ENCODE results near the gene CNP. TPM values are rescaled to one million over a fixed set of nuclear protein-coding genes. Genes with fewer than 3 reads are reported as not detected.
A peak's percentile ranks its signal among the peaks of the same experiment; 100 is the strongest.

Gene CNP
- total RNA-seq, 1 donor from 2014 or later, result 25.1 TPM

- H3K4me1 ChIP-seq (ENCODE audit: control insufficient read depth in 3 of 3, insufficient read depth in 3 of 3, low read length in 3 of 3), result no peaks in the 10 kb centered on the region
- no peak overlapping the region for H3K4me3 ChIP-seq (ENCODE audit: low read length in 3 of 3)
- H3K36me3 ChIP-seq (ENCODE audit: control insufficient read depth in 3 of 3, insufficient read depth in 3 of 3, low read length in 3 of 3), result peaks cover 42 to 62% (median 57%) of the 10 kb centered on the region in 3 donors
- no peaks in the 10 kb centered on the region for H3K27me3 ChIP-seq (ENCODE audit: control insufficient read depth in 3 of 3, insufficient read depth in 3 of 3, low read length in 3 of 3)
- no peak overlapping the region for H3K9ac ChIP-seq (ENCODE audit: low read depth in 1 of 3, low read length in 3 of 3)
- no peaks in the 10 kb centered on the region for H3K9me3 ChIP-seq (ENCODE audit: control insufficient read depth in 3 of 3, low read length in 3 of 3)
- no peak overlapping the region for H3K27ac ChIP-seq (ENCODE audit: low read depth, low read length)
Measured at GRCh38 chr17:41982026-41982760, 15.6 kb downstream of the CNP start.

DNA sequence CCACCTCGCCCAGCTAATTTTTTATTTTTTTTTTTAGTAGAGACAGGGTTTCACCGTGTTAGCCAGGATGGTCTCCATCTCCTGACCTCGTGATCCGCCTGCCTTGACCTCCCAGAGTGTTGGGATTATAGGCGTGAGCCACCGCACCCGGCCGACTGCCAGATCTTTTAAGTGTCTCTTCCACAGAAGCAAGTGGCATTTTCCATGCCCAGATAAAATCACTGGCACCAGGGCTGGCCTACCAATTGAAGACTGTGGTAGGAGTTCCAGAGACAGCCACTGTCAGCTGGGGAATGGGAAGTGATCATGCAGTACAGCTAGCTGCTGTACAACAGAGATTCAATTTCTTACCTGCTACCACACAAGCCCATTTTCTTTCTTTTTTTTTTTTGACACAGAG is 17.9 kb downstream of the CNP start:
- H3K36me3 ChIP-seq (ENCODE audit: control insufficient read depth in 3 of 3, insufficient read depth in 3 of 3, low read length in 3 of 3), result peaks cover 50 to 70% (median 69%) of the 10 kb centered on the region in 3 donors
- no peak overlapping the region for H3K27ac ChIP-seq (ENCODE audit: low read depth, low read length)
- no peaks in the 10 kb centered on the region for H3K9me3 ChIP-seq (ENCODE audit: control insufficient read depth in 3 of 3, low read length in 3 of 3)
- no peaks in the 10 kb centered on the region for H3K27me3 ChIP-seq (ENCODE audit: control insufficient read depth in 3 of 3, insufficient read depth in 3 of 3, low read length in 3 of 3)
- no peak overlapping the region for H3K9ac ChIP-seq (ENCODE audit: low read depth in 1 of 3, low read length in 3 of 3)
- no peak overlapping the region for H3K4me3 ChIP-seq (ENCODE audit: low read length in 3 of 3)
- no peaks in the 10 kb centered on the region for H3K4me1 ChIP-seq (ENCODE audit: control insufficient read depth in 3 of 3, insufficient read depth in 3 of 3, low read length in 3 of 3)

DNA sequence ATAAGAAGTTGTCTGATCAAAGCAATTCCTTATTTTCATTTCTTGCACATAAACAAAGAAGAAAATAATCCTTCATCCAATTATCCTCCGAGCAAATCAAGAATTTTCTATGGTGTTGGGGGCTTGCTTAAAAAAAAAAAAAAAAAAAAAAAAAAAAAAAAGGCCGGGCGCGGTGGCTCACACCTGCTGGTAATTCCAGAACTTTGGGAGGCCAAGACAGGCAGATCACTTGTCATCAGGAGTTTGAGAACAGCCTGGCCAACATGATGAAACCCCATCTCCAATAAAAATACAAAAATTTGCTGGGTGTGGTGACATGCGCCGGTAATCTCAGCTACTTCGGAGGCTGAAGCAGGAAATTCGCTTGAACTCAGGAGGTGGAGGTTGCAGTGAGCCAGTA is 19.3 kb downstream of the CNP start:
- Histone ChIP-seq H3K4me3 (ENCODE audit: low read length in 3 of 3) (no peak overlapping the region), H3K9me3 (ENCODE audit: control insufficient read depth in 3 of 3, low read length in 3 of 3) (no peaks in the 10 kb centered on the region), H3K27me3 (ENCODE audit: control insufficient read depth in 3 of 3, insufficient read depth in 3 of 3, low read length in 3 of 3) (no peaks in the 10 kb centered on the region), H3K9ac (ENCODE audit: low read depth in 1 of 3, low read length in 3 of 3) (no peak overlapping the region), H3K27ac (ENCODE audit: low read depth, low read length) (no peak overlapping the region), H3K36me3 (ENCODE audit: control insufficient read depth in 3 of 3, insufficient read depth in 3 of 3, low read length in 3 of 3) (peaks cover 56 to 74% (median 70%) of the 10 kb centered on the region in 3 donors), H3K4me1 (ENCODE audit: control insufficient read depth in 3 of 3, insufficient read depth in 3 of 3, low read length in 3 of 3) (no peaks in the 10 kb centered on the region)

DNA sequence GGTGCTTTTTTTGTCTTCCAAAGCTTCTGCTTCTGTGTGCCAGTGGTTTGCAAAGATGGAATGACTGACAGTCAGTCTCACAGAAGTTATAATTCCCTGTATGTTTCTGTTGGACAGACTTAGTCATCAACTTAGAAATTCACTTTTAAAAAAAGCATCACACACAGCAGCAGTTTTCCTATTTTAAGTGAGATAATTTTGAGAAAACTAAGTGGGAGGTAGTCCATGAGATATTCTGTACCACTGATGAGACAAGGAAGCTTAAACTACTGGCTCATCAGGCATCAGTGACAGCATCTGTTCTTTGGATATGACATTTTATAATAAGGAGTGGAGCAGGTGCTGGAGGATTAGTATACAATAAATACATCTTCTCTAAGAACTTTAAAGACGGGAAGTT is 20.0 kb downstream of the CNP start:
- no peaks in the 10 kb centered on the region for H3K27me3 ChIP-seq (ENCODE audit: control insufficient read depth in 3 of 3, insufficient read depth in 3 of 3, low read length in 3 of 3)
- H3K36me3 ChIP-seq (ENCODE audit: control insufficient read depth in 3 of 3, insufficient read depth in 3 of 3, low read length in 3 of 3), result peaks cover 56 to 73% (median 70%) of the 10 kb centered on the region in 3 donors
- H3K4me3 ChIP-seq (ENCODE audit: low read length in 3 of 3), result no peak overlapping the region
- no peak overlapping the region for H3K27ac ChIP-seq (ENCODE audit: low read depth, low read length)
- H3K9me3 ChIP-seq (ENCODE audit: control insufficient read depth in 3 of 3, low read length in 3 of 3), result no peaks in the 10 kb centered on the region
- no peak overlapping the region for H3K9ac ChIP-seq (ENCODE audit: low read depth in 1 of 3, low read length in 3 of 3)
- H3K4me1 ChIP-seq (ENCODE audit: control insufficient read depth in 3 of 3, insufficient read depth in 3 of 3, low read length in 3 of 3), result peaks cover 0 to under 1% (median 0%) of the 10 kb centered on the region in 3 donors

GRCh38 chr17:41987642-41988041 is 21.0 kb downstream of the CNP start:
- Histone ChIP-seq H3K27ac (ENCODE audit: low read depth, low read length) (no peak overlapping the region), H3K9me3 (ENCODE audit: control insufficient read depth in 3 of 3, low read length in 3 of 3) (no peaks in the 10 kb centered on the region), H3K9ac (ENCODE audit: low read depth in 1 of 3, low read length in 3 of 3) (no peak overlapping the region), H3K36me3 (ENCODE audit: control insufficient read depth in 3 of 3, insufficient read depth in 3 of 3, low read length in 3 of 3) (peaks cover 50 to 73% (median 66%) of the 10 kb centered on the region in 3 donors), H3K4me3 (ENCODE audit: low read length in 3 of 3) (no peak overlapping the region), H3K4me1 (ENCODE audit: control insufficient read depth in 3 of 3, insufficient read depth in 3 of 3, low read length in 3 of 3) (peaks cover 3 to 8% (median 3%) of the 10 kb centered on the region in 3 donors), H3K27me3 (ENCODE audit: control insufficient read depth in 3 of 3, insufficient read depth in 3 of 3, low read length in 3 of 3) (no peaks in the 10 kb centered on the region)

DNA sequence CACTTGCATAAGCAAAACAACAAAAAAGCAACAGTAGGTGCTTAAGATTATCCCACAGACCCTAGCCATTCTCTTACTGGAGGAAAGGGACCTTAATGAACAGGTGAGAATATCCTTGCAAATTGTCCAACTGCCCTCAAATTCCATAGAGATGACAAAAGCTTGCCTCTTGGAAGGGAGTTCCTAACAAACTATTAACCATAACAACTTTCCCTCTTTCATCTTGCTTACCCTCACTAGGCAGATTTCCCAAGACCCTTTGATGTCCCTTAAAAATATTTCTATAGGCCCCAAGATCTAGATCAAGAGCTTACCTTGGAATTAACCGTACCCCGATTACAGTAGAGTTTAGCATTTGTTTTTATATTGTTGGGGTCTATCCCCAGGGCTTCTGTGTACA is 21.8 kb downstream of the CNP start:
- Histone ChIP-seq H3K27me3 (ENCODE audit: control insufficient read depth in 3 of 3, insufficient read depth in 3 of 3, low read length in 3 of 3) (no peaks in the 10 kb centered on the region), H3K4me3 (ENCODE audit: low read length in 3 of 3) (no peak overlapping the region), H3K27ac (ENCODE audit: low read depth, low read length) (no peak overlapping the region), H3K9me3 (ENCODE audit: control insufficient read depth in 3 of 3, low read length in 3 of 3) (no peaks in the 10 kb centered on the region), H3K4me1 (ENCODE audit: control insufficient read depth in 3 of 3, insufficient read depth in 3 of 3, low read length in 3 of 3) (peaks cover 3 to 11% (median 5%) of the 10 kb centered on the region in 3 donors), H3K36me3 (ENCODE audit: control insufficient read depth in 3 of 3, insufficient read depth in 3 of 3, low read length in 3 of 3) (peaks cover 52 to 72% (median 65%) of the 10 kb centered on the region in 3 donors), H3K9ac (ENCODE audit: low read depth in 1 of 3, low read length in 3 of 3) (no peak overlapping the region)

DNA sequence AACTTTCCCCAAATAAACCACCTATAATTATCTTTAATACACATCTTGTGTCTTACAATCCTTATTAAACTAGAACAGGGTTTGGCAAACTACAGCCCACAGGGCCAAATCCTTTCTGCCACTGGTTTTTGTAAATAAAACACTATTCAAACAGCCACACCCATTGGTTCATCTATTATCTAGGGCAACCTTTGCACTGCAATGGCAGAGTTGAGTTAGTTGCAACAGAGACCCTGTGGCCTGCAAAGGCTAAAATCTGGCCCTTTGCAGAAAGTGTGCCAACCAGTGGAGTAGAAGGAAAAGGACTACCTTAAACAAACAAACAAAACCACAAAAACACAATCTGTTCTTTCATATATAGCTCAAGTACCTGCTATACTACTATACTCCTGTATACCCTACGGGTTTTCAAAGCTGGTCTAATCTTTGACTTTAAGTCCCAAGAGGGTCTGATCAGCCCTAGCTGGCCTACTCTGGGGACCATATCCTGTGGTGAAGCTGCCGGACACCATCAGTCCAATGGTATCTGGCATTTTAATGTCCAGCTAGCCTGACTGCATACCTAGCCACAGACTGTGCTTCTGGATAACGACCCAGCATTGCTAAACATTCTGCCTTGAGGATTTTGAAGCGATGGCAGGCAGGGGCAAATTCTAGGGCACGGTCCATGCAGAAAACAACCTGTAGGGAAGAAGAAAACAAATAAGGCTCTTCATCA is 23.3 kb downstream of the CNP start:
- no peaks in the 10 kb centered on the region for H3K9me3 ChIP-seq (ENCODE audit: control insufficient read depth in 3 of 3, low read length in 3 of 3)
- H3K4me3 ChIP-seq (ENCODE audit: low read length in 3 of 3), result no peak overlapping the region
- no peak overlapping the region for H3K27ac ChIP-seq (ENCODE audit: low read depth, low read length)
- no peak overlapping the region for H3K9ac ChIP-seq (ENCODE audit: low read depth in 1 of 3, low read length in 3 of 3)
- peaks cover 3 to 11% (median 5%) of the 10 kb centered on the region in 3 donors for H3K4me1 ChIP-seq (ENCODE audit: control insufficient read depth in 3 of 3, insufficient read depth in 3 of 3, low read length in 3 of 3)
- H3K27me3 ChIP-seq (ENCODE audit: control insufficient read depth in 3 of 3, insufficient read depth in 3 of 3, low read length in 3 of 3), result no peaks in the 10 kb centered on the region
- H3K36me3 ChIP-seq (ENCODE audit: control insufficient read depth in 3 of 3, insufficient read depth in 3 of 3, low read length in 3 of 3), result peaks cover 49 to 69% (median 60%) of the 10 kb centered on the region in 3 donors

DNA sequence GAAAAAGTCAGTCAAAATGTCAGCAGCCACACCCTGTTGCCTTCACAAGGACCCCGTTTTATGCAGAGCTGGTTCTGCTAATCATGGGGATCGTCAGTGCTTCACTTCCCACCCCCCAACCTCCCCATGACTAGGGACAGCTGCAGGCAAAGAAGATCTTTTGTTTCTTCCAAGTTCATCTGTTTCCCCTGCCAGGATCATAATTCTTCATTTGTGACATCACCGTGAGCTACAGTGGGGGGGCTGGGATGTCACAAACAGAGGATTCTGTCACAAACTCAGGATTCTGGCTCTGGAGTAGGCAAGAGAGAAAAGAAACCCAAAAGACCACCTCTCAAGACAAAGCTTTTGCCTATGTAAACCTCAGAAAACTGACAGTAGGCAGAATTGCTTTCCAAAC is 26.0 kb downstream of the CNP start:
- Histone ChIP-seq H3K36me3 (ENCODE audit: control insufficient read depth in 3 of 3, insufficient read depth in 3 of 3, low read length in 3 of 3) (peaks cover 62 to 76% (median 70%) of the 10 kb centered on the region in 3 donors), H3K27me3 (ENCODE audit: control insufficient read depth in 3 of 3, insufficient read depth in 3 of 3, low read length in 3 of 3) (no peaks in the 10 kb centered on the region), H3K9me3 (ENCODE audit: control insufficient read depth in 3 of 3, low read length in 3 of 3) (no peaks in the 10 kb centered on the region), H3K9ac (ENCODE audit: low read depth in 1 of 3, low read length in 3 of 3) (peak overlapping the region in 1 of 3 donors; percentile 27), H3K4me3 (ENCODE audit: low read length in 3 of 3) (no peak overlapping the region), H3K27ac (ENCODE audit: low read depth, low read length) (peak overlapping the region; percentile 32), H3K4me1 (ENCODE audit: control insufficient read depth in 3 of 3, insufficient read depth in 3 of 3, low read length in 3 of 3) (peaks cover 3 to 11% (median 5%) of the 10 kb centered on the region in 3 donors)

- no peak overlapping the region for H3K9ac ChIP-seq (ENCODE audit: low read depth in 1 of 3, low read length in 3 of 3)
- H3K9me3 ChIP-seq (ENCODE audit: control insufficient read depth in 3 of 3, low read length in 3 of 3), result no peaks in the 10 kb centered on the region
- no peak overlapping the region for H3K4me3 ChIP-seq (ENCODE audit: low read length in 3 of 3)
- no peaks in the 10 kb centered on the region for H3K27me3 ChIP-seq (ENCODE audit: control insufficient read depth in 3 of 3, insufficient read depth in 3 of 3, low read length in 3 of 3)
- peaks cover 43 to 68% (median 61%) of the 10 kb centered on the region in 3 donors for H3K36me3 ChIP-seq (ENCODE audit: control insufficient read depth in 3 of 3, insufficient read depth in 3 of 3, low read length in 3 of 3)
- H3K27ac ChIP-seq (ENCODE audit: low read depth, low read length), result no peak overlapping the region
- H3K4me1 ChIP-seq (ENCODE audit: control insufficient read depth in 3 of 3, insufficient read depth in 3 of 3, low read length in 3 of 3), result peaks cover 3 to 22% (median 13%) of the 10 kb centered on the region in 3 donors
Measured at GRCh38 chr17:41996855-41997164, 30.2 kb downstream of the CNP start.

DNA sequence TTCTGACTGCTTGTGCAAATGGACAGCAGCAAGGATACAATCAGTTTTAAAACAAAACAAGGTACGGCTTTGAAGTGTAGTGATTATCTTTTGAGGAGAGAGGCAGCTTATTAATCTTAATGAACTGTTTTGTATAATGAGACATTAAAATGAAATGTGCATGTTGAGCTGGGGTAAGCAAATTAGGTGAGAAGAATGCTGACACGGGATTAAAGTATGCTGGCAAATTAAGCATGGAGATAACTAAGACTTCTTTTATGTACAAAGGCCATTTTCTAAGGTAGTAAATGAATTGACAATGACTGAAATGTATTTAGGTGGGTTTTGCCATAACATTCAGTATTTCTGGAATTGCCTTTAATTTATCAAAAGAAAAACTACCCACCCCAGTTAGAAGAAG is 31.9 kb downstream of the CNP start:
- Histone ChIP-seq H3K36me3 (ENCODE audit: control insufficient read depth in 3 of 3, insufficient read depth in 3 of 3, low read length in 3 of 3) (peaks cover 37 to 67% (median 61%) of the 10 kb centered on the region in 3 donors), H3K27ac (ENCODE audit: low read depth, low read length) (no peak overlapping the region), H3K4me1 (ENCODE audit: control insufficient read depth in 3 of 3, insufficient read depth in 3 of 3, low read length in 3 of 3) (peaks cover 5 to 19% (median 17%) of the 10 kb centered on the region in 3 donors), H3K9me3 (ENCODE audit: control insufficient read depth in 3 of 3, low read length in 3 of 3) (no peaks in the 10 kb centered on the region), H3K4me3 (ENCODE audit: low read length in 3 of 3) (no peak overlapping the region), H3K9ac (ENCODE audit: low read depth in 1 of 3, low read length in 3 of 3) (no peak overlapping the region), H3K27me3 (ENCODE audit: control insufficient read depth in 3 of 3, insufficient read depth in 3 of 3, low read length in 3 of 3) (no peaks in the 10 kb centered on the region)

Data from skeletal muscle tissue (tissue), 4 donors.